ENCODE results near the gene MSANTD3.
"Not testable (repeated sequence)": the region's sequence is repeated elsewhere in the genome, so short reads cannot be mapped to it uniquely, and the experiment has no call there.

The MSANTD3 gene

GRCh38 chr9:100428871-100429654 lies 2.1 kb downstream of the MSANTD3 start:
- DNase-seq (ENCODE audit: low read depth), result no peak

GRCh38 chr9:100430286-100430940 lies 3.5 kb downstream of the MSANTD3 start:
- DNase-seq (ENCODE audit: low read depth), result no peak

GRCh38 chr9:100431886-100432285 lies 4.9 kb downstream of the MSANTD3 start:
- DNase-seq (ENCODE audit: low read depth), result no peak

GRCh38 chr9:100432736-100433135 lies 5.8 kb downstream of the MSANTD3 start:
- no peak for DNase-seq (ENCODE audit: low read depth)

- DNase-seq (ENCODE audit: low read depth), result no peak
Observed at GRCh38 chr9:100436571-100436970, 9.6 kb downstream of the MSANTD3 start.

- DNase-seq (ENCODE audit: low read depth), result peak; percentile 54
Observed at GRCh38 chr9:100437860-100438805, 11.2 kb downstream of the MSANTD3 start.

GRCh38 chr9:100440071-100440470 lies 13.1 kb downstream of the MSANTD3 start:
- DNase-seq (ENCODE audit: low read depth), result no peak

GRCh38 chr9:100440487-100440886 lies 13.5 kb downstream of the MSANTD3 start:
- DNase-seq (ENCODE audit: low read depth), result not testable (repeated sequence)

- no peak for DNase-seq (ENCODE audit: low read depth)
Observed at GRCh38 chr9:100441911-100442361, 15.0 kb downstream of the MSANTD3 start.

- DNase-seq (ENCODE audit: low read depth), result no peak
Observed at GRCh38 chr9:100443781-100444768, 17.1 kb downstream of the MSANTD3 start.

- no peak for DNase-seq (ENCODE audit: low read depth)
Observed at GRCh38 chr9:100445161-100445902, 18.4 kb downstream of the MSANTD3 start.

GRCh38 chr9:100445903-100446549 lies 19.1 kb downstream of the MSANTD3 start:
- no peak for DNase-seq (ENCODE audit: low read depth)

GRCh38 chr9:100447041-100447440 lies 20.1 kb downstream of the MSANTD3 start:
- DNase-seq (ENCODE audit: low read depth), result no peak

GRCh38 chr9:100448266-100448665 lies 21.3 kb downstream of the MSANTD3 start:
- DNase-seq (ENCODE audit: low read depth), result no peak

- no peak for DNase-seq (ENCODE audit: low read depth)
Observed at GRCh38 chr9:100449420-100449819, 22.5 kb downstream of the MSANTD3 start.

GRCh38 chr9:100452894-100453293 lies 26.0 kb downstream of the MSANTD3 start:
- DNase-seq (ENCODE audit: low read depth), result no peak

GRCh38 chr9:100455470-100455869 lies 28.5 kb downstream of the MSANTD3 start:
- DNase-seq (ENCODE audit: low read depth), result no peak

- no peak for DNase-seq (ENCODE audit: low read depth)
Observed at GRCh38 chr9:100457517-100457916, 30.6 kb downstream of the MSANTD3 start.

GRCh38 chr9:100459963-100460362 lies 33.0 kb downstream of the MSANTD3 start:
- DNase-seq (ENCODE audit: low read depth), result no peak

- no peak for DNase-seq (ENCODE audit: low read depth)
Observed at GRCh38 chr9:100465274-100465673, 38.3 kb downstream of the MSANTD3 start.
